IPS-18a (cell line): ENCODE data around the gene CRADD.
"Not testable (repeated sequence)": the region's sequence is repeated elsewhere in the genome, so short reads cannot be mapped to it uniquely, and the experiment has no call there.

ENCODE experiments used
- H3K27ac ChIP-seq: one replicate; pipeline ENCODE4 v1.5.1; 2013; ENCODE audit warnings: low read length
- H3K27me3 ChIP-seq: one replicate; pipeline ENCODE4 v1.6.1; 2013; ENCODE audit warnings: mild to moderate bottlenecking, low read length; ENCODE audit not compliant: control insufficient read depth, insufficient read depth
- H3K36me3 ChIP-seq: one replicate; pipeline ENCODE4 v1.6.1; 2013; ENCODE audit warnings: low read depth, low read length; ENCODE audit not compliant: control insufficient read depth
- H3K4me1 ChIP-seq: one replicate; pipeline ENCODE4 v1.6.1; 2013; ENCODE audit warnings: low read depth, low read length; ENCODE audit not compliant: control insufficient read depth
- H3K4me3 ChIP-seq: one replicate; pipeline ENCODE4 v1.5.1; 2013; ENCODE audit warnings: low read length
- H3K9ac ChIP-seq: one replicate; pipeline ENCODE4 v1.6.1; 2013; ENCODE audit warnings: mild to moderate bottlenecking, low read length, moderate library complexity
- H3K9me3 ChIP-seq: one replicate; pipeline ENCODE4 v1.6.1; 2013; ENCODE audit warnings: low read depth, low read length; ENCODE audit not compliant: control insufficient read depth

CRADD gene

GRCh38 chr12:93793983-93794382 lies 116.8 kb downstream of the CRADD start:
- Histone ChIP-seq H3K9ac (no peak overlapping the region), H3K9me3 (no peaks in the 10 kb centered on the region), H3K4me1 (peaks cover 6% of the 10 kb centered on the region), H3K36me3 (no peaks in the 10 kb centered on the region), H3K27ac (no peak overlapping the region), H3K27me3 (no peaks in the 10 kb centered on the region), H3K4me3 (no peak overlapping the region)

DNA sequence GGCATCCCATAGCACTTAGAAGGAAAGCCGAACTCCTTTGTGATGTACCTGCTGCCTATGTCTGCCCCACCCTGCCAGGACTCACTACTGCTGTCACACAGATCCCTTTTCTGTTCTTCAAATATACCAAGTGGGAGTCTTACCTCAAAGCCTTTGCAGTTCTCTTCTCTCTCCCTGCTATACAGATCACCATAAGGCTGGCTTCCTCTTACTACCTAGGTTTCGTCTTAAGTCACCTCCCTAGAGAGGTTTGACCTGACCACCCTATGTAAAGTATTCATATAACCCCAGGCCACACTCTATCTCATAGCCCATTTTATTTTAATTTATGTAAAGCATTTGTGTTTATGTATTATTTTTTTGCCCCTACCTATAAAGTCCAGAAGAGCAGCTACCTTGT lies 117.6 kb downstream of the CRADD start:
- Histone ChIP-seq H3K9me3 (no peaks in the 10 kb centered on the region), H3K36me3 (no peaks in the 10 kb centered on the region), H3K27me3 (no peaks in the 10 kb centered on the region), H3K9ac (no peak overlapping the region), H3K4me1 (peaks cover 10% of the 10 kb centered on the region), H3K4me3 (no peak overlapping the region), H3K27ac (no peak overlapping the region)

DNA sequence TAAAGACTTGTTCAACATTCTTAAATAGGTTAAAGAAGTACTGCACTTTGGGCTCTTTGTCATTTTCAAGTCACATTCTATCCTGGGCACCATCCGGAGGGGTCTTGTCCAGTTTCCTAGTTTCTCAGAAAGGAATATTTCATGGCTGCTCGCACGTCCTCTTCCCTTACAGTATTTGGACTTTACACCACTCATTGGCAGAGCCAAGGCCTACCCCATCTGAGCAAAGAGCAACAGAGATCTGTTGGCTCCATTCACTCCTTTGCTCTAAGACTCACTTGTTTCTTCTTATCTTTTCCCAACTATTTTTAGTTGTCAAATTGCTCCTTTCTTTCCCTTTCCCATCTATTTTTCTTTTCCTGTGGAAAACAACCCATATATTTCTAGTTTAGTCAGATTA lies 118.2 kb downstream of the CRADD start:
- H3K4me1 ChIP-seq: peaks cover 10% of the 10 kb centered on the region
- H3K4me3 ChIP-seq: no peak overlapping the region
- no peak overlapping the region for H3K27ac ChIP-seq
- no peaks in the 10 kb centered on the region for H3K9me3 ChIP-seq
- no peaks in the 10 kb centered on the region for H3K27me3 ChIP-seq
- no peak overlapping the region for H3K9ac ChIP-seq
- H3K36me3 ChIP-seq: no peaks in the 10 kb centered on the region

- H3K9me3 ChIP-seq: no peaks in the 10 kb centered on the region
- H3K4me1 ChIP-seq: peaks cover 10% of the 10 kb centered on the region
- no peak overlapping the region for H3K9ac ChIP-seq
- no peak overlapping the region for H3K4me3 ChIP-seq
- H3K27ac ChIP-seq: no peak overlapping the region
- H3K36me3 ChIP-seq: no peaks in the 10 kb centered on the region
- no peaks in the 10 kb centered on the region for H3K27me3 ChIP-seq
These were observed 119.6 kb downstream of the CRADD start for GRCh38 chr12:93796729-93797128.

- peaks cover 20% of the 10 kb centered on the region for H3K4me1 ChIP-seq
- H3K36me3 ChIP-seq: no peaks in the 10 kb centered on the region
- H3K27me3 ChIP-seq: no peaks in the 10 kb centered on the region
- no peak overlapping the region for H3K9ac ChIP-seq
- no peaks in the 10 kb centered on the region for H3K9me3 ChIP-seq
- no peak overlapping the region for H3K4me3 ChIP-seq
- no peak overlapping the region for H3K27ac ChIP-seq
These were observed 121.3 kb downstream of the CRADD start for GRCh38 chr12:93798279-93799151.

GRCh38 chr12:93801666-93802065 lies 124.5 kb downstream of the CRADD start:
- not testable (repeated sequence) for H3K36me3 ChIP-seq, H3K9ac ChIP-seq, H3K4me3 ChIP-seq, H3K27ac ChIP-seq, H3K27me3 ChIP-seq, H3K9me3 ChIP-seq
- H3K4me1 ChIP-seq: peaks cover 22% of the 10 kb centered on the region

DNA sequence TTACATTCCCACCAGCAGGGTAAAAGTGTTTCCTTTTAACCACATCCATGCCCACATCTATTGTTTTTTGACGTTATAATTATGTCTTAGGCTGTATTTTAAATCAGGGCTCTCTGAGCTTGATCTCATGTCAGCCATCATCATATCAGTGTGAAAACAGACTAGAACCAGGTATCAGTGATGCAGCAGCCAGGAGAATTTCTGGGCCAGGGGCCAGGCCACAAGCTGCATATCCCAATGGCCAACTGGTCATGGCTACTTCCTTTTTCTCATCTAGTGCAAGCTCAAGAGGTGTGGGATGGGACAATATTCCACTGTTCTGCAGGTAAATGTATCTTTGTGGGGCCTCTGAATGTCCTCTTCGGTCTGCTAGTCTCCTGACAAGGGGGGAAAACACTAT lies 125.1 kb downstream of the CRADD start:
- Histone ChIP-seq H3K27me3 (no peaks in the 10 kb centered on the region), H3K27ac (no peak overlapping the region), H3K9me3 (no peaks in the 10 kb centered on the region), H3K4me1 (peaks cover 22% of the 10 kb centered on the region), H3K4me3 (no peak overlapping the region), H3K9ac (no peak overlapping the region), H3K36me3 (no peaks in the 10 kb centered on the region)

GRCh38 chr12:93802698-93803423 lies 125.7 kb downstream of the CRADD start:
- Histone ChIP-seq H3K4me3 (no peak overlapping the region), H3K27ac (no peak overlapping the region), H3K36me3 (no peaks in the 10 kb centered on the region), H3K27me3 (no peaks in the 10 kb centered on the region), H3K4me1 (peaks cover 22% of the 10 kb centered on the region), H3K9me3 (no peaks in the 10 kb centered on the region), H3K9ac (no peak overlapping the region)

DNA sequence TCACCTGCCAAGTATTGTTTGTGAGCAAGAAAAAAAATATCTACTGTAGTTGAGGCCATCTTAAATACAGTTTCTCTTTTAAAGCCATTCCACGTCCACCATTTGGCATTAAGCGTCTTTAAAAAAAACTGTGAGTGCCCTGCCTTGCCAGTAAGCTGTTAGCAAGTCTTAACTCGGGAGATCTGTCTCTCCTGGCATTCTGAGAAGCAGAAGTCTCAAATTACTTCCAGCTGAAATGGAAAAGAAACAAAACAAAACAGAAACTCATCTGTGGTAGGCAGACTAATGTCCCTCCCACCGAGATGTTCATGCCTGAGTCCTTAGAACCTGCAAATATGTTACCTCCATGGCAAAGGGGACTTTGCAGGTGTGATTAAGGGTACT lies 126.2 kb downstream of the CRADD start:
- Histone ChIP-seq H3K36me3 (no peaks in the 10 kb centered on the region), H3K9me3 (no peaks in the 10 kb centered on the region), H3K4me3 (no peak overlapping the region), H3K4me1 (peaks cover 22% of the 10 kb centered on the region), H3K9ac (no peak overlapping the region), H3K27me3 (no peaks in the 10 kb centered on the region), H3K27ac (no peak overlapping the region)

- Histone ChIP-seq H3K27ac (no peak overlapping the region), H3K27me3 (no peaks in the 10 kb centered on the region), H3K4me1 (peaks cover 12% of the 10 kb centered on the region), H3K4me3 (no peak overlapping the region), H3K9ac (no peak overlapping the region), H3K36me3 (no peaks in the 10 kb centered on the region), H3K9me3 (no peaks in the 10 kb centered on the region)
These were observed 127.4 kb downstream of the CRADD start for GRCh38 chr12:93804392-93805179.

DNA sequence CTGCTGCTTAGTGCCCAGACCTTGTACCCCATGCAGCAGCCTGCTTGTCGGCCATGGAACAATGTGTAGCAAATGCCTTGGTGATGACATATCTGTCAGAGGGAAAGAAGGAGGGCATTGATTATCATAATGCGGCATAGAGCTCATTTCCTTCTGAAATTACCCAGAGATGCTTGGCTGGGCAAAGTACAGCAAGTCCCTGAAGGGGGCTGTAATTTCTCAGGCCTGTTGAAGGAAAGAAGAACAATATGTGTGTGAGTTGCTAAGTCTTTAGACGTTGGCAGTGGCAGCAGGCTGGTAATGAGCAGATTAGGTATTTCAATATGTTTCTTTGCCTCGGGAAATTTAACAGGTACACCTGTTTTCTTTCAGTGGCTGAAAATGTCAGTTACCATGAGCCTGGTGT lies 128.6 kb downstream of the CRADD start:
- no peak overlapping the region for H3K4me3 ChIP-seq
- no peaks in the 10 kb centered on the region for H3K9me3 ChIP-seq
- H3K4me1 ChIP-seq: peaks cover 12% of the 10 kb centered on the region
- no peaks in the 10 kb centered on the region for H3K27me3 ChIP-seq
- no peaks in the 10 kb centered on the region for H3K36me3 ChIP-seq
- no peak overlapping the region for H3K27ac ChIP-seq
- H3K9ac ChIP-seq: no peak overlapping the region
